ENCODE data around the gene NME5.

Gene NME5

GRCh38 chr5:138139781-138140090, 508 bp upstream of the NME5 start:
- no peak for DNase-seq (ENCODE audit: low read depth in 2 of 2)

DNA sequence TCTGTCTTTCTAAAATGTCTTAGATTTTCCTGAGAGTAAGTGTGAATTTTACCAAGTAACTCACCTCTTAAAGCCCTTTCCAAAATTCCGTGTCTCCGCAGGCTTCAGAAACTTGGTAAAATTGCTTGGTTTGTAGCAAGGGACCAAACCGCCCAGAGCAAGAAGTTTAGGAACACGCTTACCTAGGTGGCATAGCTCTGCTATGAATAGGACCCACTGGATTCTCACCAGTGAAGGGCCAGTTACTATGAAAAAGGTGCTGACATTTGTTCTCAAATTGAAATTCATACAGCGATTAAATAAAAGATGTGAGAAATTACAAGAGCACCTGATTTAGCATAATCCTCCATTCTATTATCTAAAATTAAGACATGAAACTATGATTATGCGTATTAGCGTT, 6.7 kb downstream of the NME5 start:
- no peak for DNase-seq (ENCODE audit: low read depth in 2 of 2)

DNA sequence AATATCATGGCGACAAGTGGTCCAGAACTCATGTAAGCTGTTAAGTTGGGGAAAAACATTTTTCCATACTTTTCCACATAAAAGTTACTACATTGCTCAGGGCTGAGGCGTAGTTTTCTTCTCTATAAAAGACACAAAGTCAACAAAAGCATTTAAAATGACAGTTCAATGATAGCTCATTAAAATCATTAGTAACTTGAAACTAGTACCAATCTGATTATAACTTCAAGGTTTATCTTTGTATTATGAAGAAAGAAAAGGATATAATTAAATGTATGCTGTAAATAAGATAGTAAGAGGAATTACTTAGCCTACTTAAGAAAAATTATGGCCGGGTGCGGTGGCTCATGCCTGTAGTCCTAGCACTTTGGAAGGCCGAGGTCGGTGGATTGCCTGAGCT, 9.9 kb downstream of the NME5 start:
- DNase-seq (ENCODE audit: low read depth in 2 of 2) = no peak

DNA sequence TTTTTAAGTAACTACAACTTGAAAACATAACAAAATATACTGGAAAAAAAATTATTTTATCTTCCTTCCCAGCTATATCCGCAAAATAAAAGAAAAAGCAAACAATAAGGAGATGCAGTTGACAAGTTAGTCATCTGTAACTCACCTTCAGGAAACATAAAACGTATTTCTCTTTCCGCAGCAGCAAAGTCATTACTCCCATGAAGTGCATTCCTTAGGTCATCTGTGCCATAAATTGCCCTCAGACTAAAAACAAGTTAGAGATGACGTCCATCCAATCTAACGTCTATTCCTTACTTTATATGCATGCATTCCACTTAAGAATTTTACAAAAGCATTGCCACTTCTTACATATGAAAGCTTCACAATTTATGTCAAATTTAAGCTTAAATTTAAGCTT, 10.9 kb downstream of the NME5 start:
- no peak for DNase-seq (ENCODE audit: low read depth in 2 of 2)

- DNase-seq (ENCODE audit: low read depth in 2 of 2) = no peak
These were observed 24.0 kb downstream of the NME5 start for GRCh38 chr5:138115254-138115653.

- no peak for DNase-seq (ENCODE audit: low read depth in 2 of 2)
These were observed 27.3 kb downstream of the NME5 start for GRCh38 chr5:138111937-138112336.

GRCh38 chr5:138111181-138111580, 28.0 kb downstream of the NME5 start:
- no peak for DNase-seq (ENCODE audit: low read depth in 2 of 2)

- no peak for DNase-seq (ENCODE audit: low read depth in 2 of 2)
These were observed 28.8 kb downstream of the NME5 start for GRCh38 chr5:138110266-138110963.

DNA sequence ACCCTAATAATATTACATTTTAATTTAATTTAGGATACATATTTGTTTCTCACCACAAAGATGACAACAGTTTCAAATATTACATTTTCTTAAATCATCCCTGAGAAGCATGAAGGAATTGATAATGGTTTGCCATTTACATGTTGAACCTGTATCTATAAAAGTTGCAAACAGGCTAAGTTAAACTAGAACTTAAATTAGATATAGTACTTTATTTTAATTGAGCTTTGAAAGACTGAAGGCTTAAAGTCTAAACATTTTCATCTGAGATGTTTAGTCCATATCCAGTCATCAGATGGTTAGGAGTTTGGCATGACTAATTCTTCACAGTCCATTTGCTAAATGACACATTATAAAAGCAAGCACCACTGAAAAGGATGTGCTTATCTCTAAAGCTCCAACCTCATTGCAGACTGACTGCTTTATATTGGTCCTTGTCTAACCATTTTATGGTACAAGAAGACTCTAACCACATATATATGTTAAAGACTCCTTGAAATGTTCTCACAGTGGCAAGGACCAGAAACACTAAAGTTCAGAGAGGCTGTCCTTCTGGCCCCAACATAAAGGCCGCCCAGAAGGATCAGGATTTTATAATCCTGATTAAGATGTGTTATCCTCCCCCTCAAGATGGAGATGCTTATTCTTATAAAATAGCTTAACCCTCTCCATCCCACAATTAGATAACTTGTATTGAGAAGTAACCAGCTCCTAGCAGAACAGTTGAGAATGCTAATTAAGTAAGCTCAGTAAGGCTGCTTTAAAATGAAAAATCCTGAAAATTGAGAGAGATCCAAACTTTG, 29.6 kb downstream of the NME5 start:
- DNase-seq (ENCODE audit: low read depth in 2 of 2) = no peak

DNA sequence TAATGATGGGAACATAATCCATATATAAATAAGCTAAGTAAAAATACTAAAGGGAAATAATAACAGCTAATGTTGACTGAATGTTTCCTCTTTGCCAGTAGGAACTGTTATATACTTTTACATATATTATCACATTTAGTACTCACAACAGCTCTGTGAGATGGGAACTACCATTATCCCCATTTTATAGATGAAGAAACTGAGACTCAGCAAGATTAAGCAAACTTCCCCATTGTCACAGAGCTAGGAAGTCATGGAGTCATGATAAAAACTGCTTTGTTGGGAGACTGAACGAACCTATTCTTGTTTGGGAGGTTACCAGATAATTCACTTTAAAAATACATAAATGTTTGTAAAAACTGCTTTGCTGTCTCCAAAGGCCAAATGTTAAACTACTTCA, 32.0 kb downstream of the NME5 start:
- DNase-seq (ENCODE audit: low read depth in 2 of 2) = no peak

DNA sequence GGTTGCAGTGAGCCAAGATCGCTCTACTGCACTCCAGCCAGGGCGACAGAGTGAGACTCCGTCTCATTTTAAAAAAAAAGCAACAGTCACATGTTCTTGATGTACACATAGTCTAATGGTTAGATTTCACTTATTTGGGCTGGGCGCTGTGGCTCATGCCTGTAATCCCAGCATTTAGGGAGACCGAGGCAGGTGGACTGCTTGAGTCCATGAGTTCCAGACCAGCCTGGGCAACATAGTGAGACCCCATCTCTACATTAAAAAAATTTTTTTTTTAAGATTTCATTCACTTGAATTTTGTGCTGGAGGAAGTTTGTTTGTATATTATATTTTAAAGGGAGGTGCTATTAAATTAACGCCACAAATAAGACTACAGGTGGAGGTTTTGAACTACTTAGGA, 33.5 kb downstream of the NME5 start:
- no peak for DNase-seq (ENCODE audit: low read depth in 2 of 2)

DNA sequence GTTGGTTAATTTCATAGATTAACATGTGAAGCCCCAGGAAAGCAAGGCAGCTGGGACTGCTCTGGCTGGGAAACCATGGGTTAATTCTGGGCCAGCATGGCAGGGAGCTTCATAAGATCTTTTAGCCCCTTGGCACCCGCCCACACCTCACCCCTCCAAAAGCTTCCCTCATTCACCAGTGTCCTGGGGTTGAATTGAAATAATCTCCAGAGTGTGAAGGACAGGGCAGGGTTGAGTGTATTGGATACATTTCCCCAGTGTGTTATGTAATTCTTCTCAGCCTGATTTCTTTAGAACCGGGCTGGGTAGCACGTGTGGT, 36.0 kb downstream of the NME5 start:
- DNase-seq (ENCODE audit: low read depth in 2 of 2) = no peak

- DNase-seq (ENCODE audit: low read depth in 2 of 2) = no peak
These were observed 36.5 kb downstream of the NME5 start for GRCh38 chr5:138102454-138103318.

- DNase-seq (ENCODE audit: low read depth in 2 of 2) = no peak
These were observed 42.0 kb downstream of the NME5 start for GRCh38 chr5:138096997-138097828.

GRCh38 chr5:138096363-138096762, 42.9 kb downstream of the NME5 start:
- no peak for DNase-seq (ENCODE audit: low read depth in 2 of 2)

GRCh38 chr5:138095100-138095907, 43.9 kb downstream of the NME5 start:
- DNase-seq (ENCODE audit: low read depth in 2 of 2) = no peak

- no peak for DNase-seq (ENCODE audit: low read depth in 2 of 2)
These were observed 46.2 kb downstream of the NME5 start for GRCh38 chr5:138093036-138093435.

DNA sequence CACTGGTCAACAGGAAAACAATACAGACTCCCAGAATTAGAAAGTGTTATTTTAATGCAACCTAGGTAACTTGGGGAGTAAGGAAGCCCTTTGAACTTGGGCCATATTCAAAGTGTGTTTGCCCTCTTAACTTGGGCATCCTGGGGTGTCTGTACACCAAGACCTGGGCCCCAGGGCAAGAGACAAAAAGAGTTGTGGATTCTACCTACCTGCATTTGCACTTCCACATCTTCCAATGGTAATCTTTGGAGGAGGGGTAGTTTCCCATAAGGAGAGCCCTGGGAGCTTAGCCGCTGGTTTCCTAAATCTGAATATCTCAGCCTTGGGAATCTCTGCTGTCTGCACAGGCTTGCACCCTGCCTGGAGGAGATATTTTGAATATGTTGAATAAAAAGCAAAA, 46.9 kb downstream of the NME5 start:
- no peak for DNase-seq (ENCODE audit: low read depth in 2 of 2)

DNA sequence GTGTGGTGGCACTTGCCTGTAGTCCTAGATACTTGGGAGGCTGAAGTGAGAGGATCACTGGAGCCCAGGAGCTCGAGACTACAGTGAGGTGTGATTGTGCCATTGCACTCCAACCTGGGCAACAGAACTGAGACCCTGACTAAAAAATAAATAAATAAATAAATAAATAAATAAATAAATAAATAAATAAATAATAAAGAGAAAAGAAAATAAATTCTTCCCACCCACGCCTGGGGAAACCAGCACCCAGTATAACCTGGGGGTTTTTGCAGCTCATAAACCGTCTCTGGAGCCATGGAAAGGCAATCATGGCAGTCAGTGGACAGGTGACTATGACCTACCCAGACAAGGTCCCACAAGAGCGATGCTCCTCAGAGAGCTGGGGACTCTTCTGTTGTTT, 47.5 kb downstream of the NME5 start:
- no peak for DNase-seq (ENCODE audit: low read depth in 2 of 2)

DNA sequence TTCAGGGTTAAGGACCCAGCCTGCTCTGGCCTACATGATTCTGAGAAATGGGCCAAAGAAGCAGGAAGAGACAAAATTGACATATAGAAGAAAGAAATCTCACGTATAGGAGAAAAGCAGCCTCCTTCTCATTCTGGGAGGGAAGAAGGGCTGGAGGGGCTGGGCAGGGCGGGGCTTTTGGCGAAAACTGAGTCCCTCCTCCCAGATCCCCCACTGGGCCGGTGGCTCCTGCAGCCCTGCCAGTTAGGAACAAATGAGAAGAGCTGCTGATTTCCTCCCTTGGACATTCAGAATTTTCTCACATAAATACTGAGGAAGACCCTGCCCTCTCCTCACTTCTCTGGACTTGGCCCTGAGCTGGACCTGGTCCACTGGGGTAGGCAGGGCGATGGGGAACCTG, 55.5 kb downstream of the NME5 start, which contains the start of gene WNT8A:
WNT8A (plus strand) TSS at position 332 of the 400 bp plus-strand sequence. CDS start 95 bp downstream, outside the sequence.
- no peak for DNase-seq (ENCODE audit: low read depth in 2 of 2)

DNA sequence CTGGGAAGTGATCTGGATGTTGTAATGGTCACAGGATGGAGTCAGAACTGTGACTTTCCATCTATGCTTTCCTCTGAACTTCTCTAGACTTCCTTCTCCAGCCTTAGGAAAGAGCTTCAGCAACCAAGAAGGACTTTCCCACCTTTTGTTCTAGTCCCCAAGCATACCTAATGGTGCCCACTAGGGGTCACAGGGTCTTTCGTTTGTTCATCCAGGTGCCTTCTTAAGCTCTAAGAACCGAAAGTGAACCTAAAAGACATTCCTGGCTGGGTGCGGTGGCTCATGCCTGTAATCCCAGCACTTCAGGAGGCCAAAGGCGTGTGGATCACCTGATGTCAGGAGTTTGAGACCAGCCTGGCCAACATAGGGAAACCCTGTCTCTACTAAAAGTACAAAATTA, 57.2 kb downstream of the NME5 start:
- no peak for DNase-seq (ENCODE audit: low read depth in 2 of 2)

Data from stimulated activated CD8-positive, alpha-beta memory T cell treated with anti-CD3 and anti-CD28 coated beads, Interleukin-7, amount 100 ng/mL, for 1 hour (primary cell).